Breast epithelium (tissue), 3 donors: Measurements from ENCODE around the gene MPEG1.

Experiments
- POLR2A ChIP-seq: fragments of 450-650 bp; IDR thresholded peaks from one replicate; pipeline ENCODE4 v1.6.1; 2016; ENCODE audit warnings: antibody characterized with exemption, mild to moderate bottlenecking, moderate library complexity
- POLR2AphosphoS5 ChIP-seq, 3 donors: sonication (generic); formaldehyde crosslinking; IDR thresholded peaks; one replicate each; pipeline ENCODE4 v1.6.1; 2017; ENCODE audit warnings: antibody characterized with exemption in 3 of 3
- TF ChIP-seq, protein P1 (sequence below), 3 donors: fragments of 450-650 bp; IDR thresholded peaks; one replicate each; pipeline ENCODE4 v1.5.1; 2016 to 2017; ENCODE audit warnings: antibody characterized with exemption in 3 of 3, mild to moderate bottlenecking in 3 of 3, moderate library complexity in 3 of 3

GRCh38 chr11:59186130-59186594, 26.6 kb downstream of the MPEG1 start:
- TF ChIP-seq POLR2AphosphoS5 (IDR thresholded peaks at IDR 0.05): no peak
- no peak for TF ChIP-seq POLR2A
- TF ChIP-seq, protein P1, sequence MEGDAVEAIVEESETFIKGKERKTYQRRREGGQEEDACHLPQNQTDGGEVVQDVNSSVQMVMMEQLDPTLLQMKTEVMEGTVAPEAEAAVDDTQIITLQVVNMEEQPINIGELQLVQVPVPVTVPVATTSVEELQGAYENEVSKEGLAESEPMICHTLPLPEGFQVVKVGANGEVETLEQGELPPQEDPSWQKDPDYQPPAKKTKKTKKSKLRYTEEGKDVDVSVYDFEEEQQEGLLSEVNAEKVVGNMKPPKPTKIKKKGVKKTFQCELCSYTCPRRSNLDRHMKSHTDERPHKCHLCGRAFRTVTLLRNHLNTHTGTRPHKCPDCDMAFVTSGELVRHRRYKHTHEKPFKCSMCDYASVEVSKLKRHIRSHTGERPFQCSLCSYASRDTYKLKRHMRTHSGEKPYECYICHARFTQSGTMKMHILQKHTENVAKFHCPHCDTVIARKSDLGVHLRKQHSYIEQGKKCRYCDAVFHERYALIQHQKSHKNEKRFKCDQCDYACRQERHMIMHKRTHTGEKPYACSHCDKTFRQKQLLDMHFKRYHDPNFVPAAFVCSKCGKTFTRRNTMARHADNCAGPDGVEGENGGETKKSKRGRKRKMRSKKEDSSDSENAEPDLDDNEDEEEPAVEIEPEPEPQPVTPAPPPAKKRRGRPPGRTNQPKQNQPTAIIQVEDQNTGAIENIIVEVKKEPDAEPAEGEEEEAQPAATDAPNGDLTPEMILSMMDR (IDR thresholded peaks at IDR 0.05): peak in 1 of 3 donors; percentile 34
